ENCODE data around the gene SCLY. TPM values are rescaled to one million over a fixed set of nuclear protein-coding genes. Genes with fewer than 3 reads are reported as not detected.

SCLY gene
- total and polyA plus RNA-seq, 2 of the 8 experiments (the other 6 are each of a cell fraction or from before 2014, with no cell fraction given): 79.0 to 79.5 TPM

DNA sequence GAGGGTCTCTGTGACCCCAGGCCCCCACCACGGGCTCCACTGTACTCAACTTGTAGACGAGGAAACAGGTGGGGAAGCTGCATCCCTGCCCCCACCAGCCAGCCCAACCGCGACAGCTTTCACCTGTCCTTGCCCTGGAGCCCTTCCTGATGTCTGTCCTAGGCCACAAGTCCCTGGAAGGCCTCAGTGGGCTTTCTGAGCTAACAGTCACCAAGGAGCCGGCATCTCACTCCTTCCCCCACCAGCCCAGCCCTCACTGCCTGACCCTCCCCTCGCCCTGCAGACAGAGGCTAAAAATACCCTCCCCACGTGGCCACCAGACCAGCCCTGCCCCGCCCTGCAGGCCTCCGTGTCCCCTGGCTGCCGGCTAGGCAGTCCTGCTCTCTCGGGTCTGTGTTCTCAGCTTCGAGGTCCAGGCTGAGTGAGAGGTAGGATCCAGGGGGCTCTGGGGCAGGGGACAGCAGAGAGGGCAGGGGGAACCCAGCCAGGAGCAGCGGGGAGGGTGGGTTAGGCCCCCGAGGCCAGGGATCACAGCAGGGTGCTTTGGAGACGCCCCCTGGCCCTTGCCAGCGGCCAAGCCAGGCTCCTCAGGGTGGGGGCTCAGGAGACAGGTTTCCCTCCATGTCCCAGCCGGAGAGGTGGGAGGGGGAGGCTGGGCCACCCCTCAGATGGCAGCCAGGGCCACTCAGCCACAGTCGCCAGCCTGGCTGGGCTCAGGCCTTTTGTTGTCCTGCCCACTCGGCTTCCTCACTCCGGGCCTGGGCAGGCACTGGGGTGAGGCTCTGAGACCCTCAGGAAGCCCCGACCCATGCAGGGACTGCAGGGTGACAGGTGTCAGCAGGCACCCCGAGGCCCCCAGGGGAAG, 77.8 kb downstream of the SCLY start, which contains the start of gene KLHL30:
KLHL30 (plus strand) TSS at position 338 of the 865 bp plus-strand sequence. CDS start 2,087 bp downstream, outside the sequence.
- Histone ChIP-seq H3K4me2 (ENCODE audit: insufficient read depth in 1 of 2, low read depth in 2 of 2, low read length in 2 of 2) (no peak within 1 kb of the TSS), H3K9me3 (ENCODE audit: insufficient read depth in 2 of 2, low read depth in 1 of 2, low read length in 1 of 2) (no peaks in the 10 kb centered on the region), H3K23ac (ENCODE audit: insufficient read length) (no peak within 1 kb of the TSS), H4K91ac (replicated peaks; ENCODE audit: insufficient read length, low read length) (no peak within 1 kb of the TSS), H4K5ac (ENCODE audit: insufficient read length, low read depth, low read length) (no peak within 1 kb of the TSS), H3K4ac (replicated peaks; ENCODE audit: insufficient read length, low read depth, low read length) (peak within 1 kb of the TSS; percentile 38), H4K8ac (ENCODE audit: extremely low read depth, insufficient read depth, low read length) (peak within 1 kb of the TSS; percentile 74), H3K56ac (replicated peaks; ENCODE audit: insufficient read length, low read depth, low read length) (no peak within 1 kb of the TSS), H3K36me3 (ENCODE audit: control insufficient read depth in 2 of 4, insufficient read depth in 4 of 4, low read length in 3 of 4) (no peaks in the 10 kb centered on the region), H2BK120ac (replicated peaks; ENCODE audit: low read depth, low read length) (no peak within 1 kb of the TSS), H4K20me1 (replicated peaks in 1 of 2; ENCODE audit: control insufficient read depth in 1 of 2, insufficient read depth in 2 of 2, low read length in 2 of 2) (no peaks in the 10 kb centered on the region), H3K27ac (ENCODE audit: low read depth, low read length) (no peak within 1 kb of the TSS), H3K18ac (ENCODE audit: extremely low read depth, low read length) (no peak within 1 kb of the TSS), H2BK15ac (ENCODE audit: low read length) (0 out of 2 replicates have a peak within 1 kb of the TSS, but pooled peaks have one; percentile 5), H3K79me2 (ENCODE audit: control insufficient read depth in 1 of 2, insufficient read depth in 2 of 2, low read length in 2 of 2) (no peaks in the 10 kb centered on the region), H3K4me3 (ENCODE audit: extremely low read depth in 1 of 4, insufficient read depth in 2 of 4, low read depth in 3 of 4, low read length in 4 of 4) (no peak within 1 kb of the TSS), H3K23me2 (ENCODE audit: low read depth, low read length) (no peaks in the 10 kb centered on the region), H2AK5ac (ENCODE audit: low read depth, low read length) (no peak within 1 kb of the TSS), H2BK5ac (ENCODE audit: low read depth, low read length) (no peak within 1 kb of the TSS), H2BK12ac (ENCODE audit: low read depth, low read length) (no peak within 1 kb of the TSS), H3K27me3 (replicated peaks in 1 of 4; ENCODE audit: control insufficient read depth in 3 of 4, extremely low read depth in 1 of 4, insufficient read depth in 3 of 4, low read length in 3 of 4) (no peaks in the 10 kb centered on the region), H3K79me1 (ENCODE audit: low read depth, low read length) (no peaks in the 10 kb centered on the region), H3K4me1 (replicated peaks in 1 of 4; ENCODE audit: control insufficient read depth in 3 of 4, insufficient read depth in 4 of 4, low read length in 3 of 4) (no peaks in the 10 kb centered on the region), H3K9ac (replicated peaks in 1 of 4; ENCODE audit: extremely low read depth in 1 of 4, low read depth in 3 of 4, low read length in 3 of 4) (no peak within 1 kb of the TSS), H2BK20ac (ENCODE audit: low read length) (no peak within 1 kb of the TSS), H2AFZ (ENCODE audit: low read length) (no peak within 1 kb of the TSS; the same call in 1 of the 2 replicates), H3K14ac (ENCODE audit: insufficient read length) (no peak within 1 kb of the TSS)
- FAIRE-seq: no peak
- CTCF ChIA-PET (ENCODE audit: partially characterized antibody): interaction anchor here (0.6 to 7.1 kb wide), 42 partner anchors 9 to 650 kb away, joined by 3 to 72 read pairs (median 4); partner anchors contain the start of genes ERFE and SCLY
- TF ChIP-seq SAP30 (IDR thresholded peaks at IDR 0.05; ENCODE audit: insufficient read depth, insufficient replicate concordance, low read length) (no peak), RAD21 (IDR thresholded peaks at IDR 0.05 in 1 of 2, conservative IDR thresholded peaks at IDR 0.05 in 1 of 2; ENCODE audit: low read depth in 2 of 2, low read length in 2 of 2) (no peak), SIRT6 (IDR thresholded peaks at IDR 0.05; ENCODE audit: low read length) (no peak), E2F6 (IDR thresholded peaks at IDR 0.05) (no peak), CBX8 (IDR thresholded peaks at IDR 0.05; ENCODE audit: borderline replicate concordance, low read depth, low read length) (no peak), CBX5 (IDR thresholded peaks at IDR 0.05; ENCODE audit: low read depth, low read length) (no peak), TBP (IDR thresholded peaks at IDR 0.05; ENCODE audit: low read depth, low read length) (no peak), EGR1 (IDR thresholded peaks at IDR 0.05; ENCODE audit: borderline replicate concordance, low read depth, low read length) (no peak), PHF8 (conservative IDR thresholded peaks at IDR 0.05; ENCODE audit: low read depth, low read length) (no peak), BACH1 (IDR thresholded peaks at IDR 0.05; ENCODE audit: low read length) (no peak), SP4 (IDR thresholded peaks at IDR 0.05; ENCODE audit: low read length) (no peak)
- 88% methylated on average over 16 of the region's 22 CpGs; no CpG with 5 or more reads in 1 of the 2 experiments for WGBS, 2 experiments (ENCODE audit: extremely low coverage in 1 of 2, insufficient coverage in 1 of 2, insufficient read length in 1 of 2, insufficient replicate concordance in 2 of 2, low coverage in 1 of 2, low lambda C conversion rate in 2 of 2, missing lambda C conversion rate in 1 of 2)
- DNase-seq (ENCODE audit: low read depth in 1 of 2, low spot score in 2 of 2): no peak
- POLR2A ChIA-PET (ENCODE audit: partially characterized antibody): interaction anchor here (0.9 to 1.7 kb wide), 4 partner anchors 8 to 39 kb away, joined by 3 to 5 read pairs (median 4); partner anchors contain the start of gene ESPNL
